Left forelimb (tissue), 1 donor: ENCODE results near the gene BPIFB6.

Experiments
- DNase-seq: peaks from one replicate; pipeline ENCODE4 v3.0.0-alpha.2; 2018; ENCODE audit warnings: low spot score

Gene BPIFB6

GRCh38 chr20:33002087-33002808, 29.2 kb upstream of the BPIFB6 start:
- no peak for DNase-seq

- DNase-seq: no peak
These were observed 27.2 kb upstream of the BPIFB6 start, which contains the start of gene SUN5 for GRCh38 chr20:33004141-33004751. SUN5 (minus strand) TSS chr20:33004433; CDS start chr20:33004340, 93 bp downstream.

DNA sequence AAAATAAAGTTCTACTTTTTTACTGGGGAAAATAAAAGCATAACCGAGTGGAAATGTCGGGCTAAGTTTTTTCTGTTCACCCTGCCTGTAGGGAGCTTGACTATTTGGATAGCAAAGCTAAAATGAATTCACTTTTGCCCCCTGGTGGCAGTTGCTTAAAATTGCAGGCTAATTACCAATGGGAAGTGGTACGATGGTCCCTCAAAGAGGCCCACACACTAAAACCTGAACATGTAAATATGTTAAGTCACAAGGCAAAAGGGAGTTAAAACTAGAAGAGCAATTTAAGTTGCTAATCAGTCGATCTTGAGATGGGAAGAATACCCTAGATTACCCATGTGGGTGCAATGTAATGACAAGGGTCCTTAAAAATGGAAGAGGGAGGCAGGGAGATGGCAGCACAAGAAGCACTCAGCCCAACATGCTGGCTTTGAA, 26.3 kb upstream of the BPIFB6 start:
- DNase-seq: no peak

DNA sequence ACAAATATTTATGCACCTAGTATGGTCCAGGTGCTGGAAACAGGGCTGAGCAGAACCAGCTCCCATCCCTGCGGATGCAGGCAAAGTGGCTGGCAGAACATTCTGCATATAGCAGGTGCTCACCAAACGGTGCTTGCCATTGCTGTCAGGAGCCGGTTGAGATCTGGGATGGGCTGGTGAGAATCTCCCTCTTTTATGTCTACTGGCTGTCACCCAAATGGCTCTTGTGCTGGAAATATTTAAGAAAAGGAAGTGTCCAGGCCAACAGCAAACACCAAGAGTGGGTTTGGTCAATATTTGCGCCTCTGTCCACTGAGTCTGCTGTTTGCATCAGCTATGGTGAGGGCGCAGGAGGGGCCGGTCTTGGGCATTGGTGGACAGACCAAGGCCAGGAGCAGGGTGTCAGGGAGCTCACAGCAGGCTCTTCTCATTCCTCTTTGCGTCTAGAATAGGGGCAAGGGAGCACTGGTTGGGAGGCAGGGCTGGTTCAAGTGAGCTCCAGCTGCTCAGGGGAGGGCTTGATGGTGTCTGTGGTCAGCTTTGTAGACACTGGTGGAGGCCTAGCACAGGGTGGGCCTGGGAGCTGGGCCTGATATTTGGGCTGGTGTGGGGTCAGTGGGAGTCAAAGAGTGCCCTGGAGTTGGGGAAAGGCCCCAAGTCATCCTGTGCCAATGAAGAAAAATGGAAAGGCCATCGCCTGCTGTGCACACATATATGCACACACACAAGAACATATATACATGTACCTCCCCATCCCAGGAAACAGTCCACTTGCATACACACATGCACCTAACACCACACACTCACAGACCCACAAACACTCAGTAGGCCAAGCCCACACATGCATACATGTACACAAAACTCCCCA, 25.3 kb upstream of the BPIFB6 start:
- no peak for DNase-seq

DNA sequence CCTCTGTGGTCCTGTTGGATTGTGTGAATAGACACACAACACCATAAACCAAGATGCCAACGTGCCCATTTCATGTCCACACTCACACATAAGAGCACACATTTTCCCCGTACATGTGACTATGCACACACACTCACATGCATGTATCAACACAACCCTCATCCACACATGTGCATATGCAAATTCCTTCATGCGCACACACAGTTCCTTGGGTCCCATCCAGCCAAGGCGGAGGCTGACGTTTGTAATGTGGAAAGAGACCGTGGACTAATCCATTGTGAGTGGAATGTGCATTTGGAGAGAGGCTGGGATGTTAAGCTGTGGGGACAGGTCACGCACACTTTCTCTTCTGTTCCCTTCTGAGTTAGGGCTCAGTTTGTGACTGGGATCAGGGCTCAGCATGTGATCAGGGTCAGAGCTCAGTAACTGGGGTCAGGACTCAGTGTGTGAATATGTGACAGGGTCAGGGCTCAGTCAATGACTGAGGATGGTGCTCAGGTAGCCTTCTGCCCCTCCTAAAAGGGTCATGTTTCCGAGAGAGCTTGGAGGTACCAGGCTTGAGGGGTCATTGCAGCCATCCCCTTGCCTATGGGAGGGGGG, 24.6 kb upstream of the BPIFB6 start:
- no peak for DNase-seq

DNA sequence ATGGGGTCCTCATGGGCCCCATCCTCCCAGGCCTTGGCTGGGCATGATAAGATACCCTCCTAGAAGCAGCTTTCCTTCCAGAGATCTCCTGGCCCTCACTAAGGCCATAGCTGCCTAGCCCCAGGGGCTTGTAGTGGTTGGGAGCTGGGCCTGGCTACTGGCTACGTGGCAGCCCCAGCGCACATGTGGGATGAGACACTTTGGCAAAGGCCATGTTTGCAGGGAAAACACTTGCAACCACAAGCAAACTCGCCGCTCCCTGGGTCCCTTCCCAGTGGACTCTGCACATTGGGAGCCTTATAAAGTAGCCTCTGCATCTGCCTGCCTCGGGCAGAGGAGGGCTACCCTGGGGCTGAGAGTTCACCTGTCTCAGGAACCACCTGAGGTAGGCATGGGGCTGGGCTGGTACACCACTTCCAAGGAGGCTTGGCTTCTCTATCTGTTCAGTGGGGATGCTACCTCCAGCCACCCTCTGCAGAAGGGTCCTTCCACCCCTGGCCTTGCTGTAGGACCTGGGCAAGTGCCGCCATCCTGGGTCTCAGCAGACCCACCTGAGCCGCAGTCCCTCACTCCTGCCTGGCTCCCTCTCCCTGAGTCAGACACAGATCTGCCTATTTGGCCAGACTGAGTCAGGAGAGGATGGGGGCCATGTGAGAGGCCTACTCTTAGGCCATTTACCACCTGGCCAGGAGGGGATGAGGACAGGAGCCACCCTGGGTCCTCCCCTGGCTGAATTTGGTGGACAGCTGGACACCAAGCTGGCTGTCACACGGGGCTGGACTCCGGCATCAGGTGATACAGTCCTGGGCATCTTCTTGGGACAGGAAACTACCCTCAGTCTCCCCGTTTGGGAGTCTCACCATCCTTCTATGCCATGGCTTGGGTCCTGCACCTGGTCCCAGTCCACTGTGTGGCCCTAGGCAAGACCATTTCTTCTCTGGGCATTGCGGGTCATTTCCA, 23.8 kb upstream of the BPIFB6 start, which contains the start of gene BPIFB2:
BPIFB2 (plus strand) TSS at position 329 of the 960 bp plus-strand sequence. CDS start 871 bp downstream, outside the sequence.
- no peak for DNase-seq

DNA sequence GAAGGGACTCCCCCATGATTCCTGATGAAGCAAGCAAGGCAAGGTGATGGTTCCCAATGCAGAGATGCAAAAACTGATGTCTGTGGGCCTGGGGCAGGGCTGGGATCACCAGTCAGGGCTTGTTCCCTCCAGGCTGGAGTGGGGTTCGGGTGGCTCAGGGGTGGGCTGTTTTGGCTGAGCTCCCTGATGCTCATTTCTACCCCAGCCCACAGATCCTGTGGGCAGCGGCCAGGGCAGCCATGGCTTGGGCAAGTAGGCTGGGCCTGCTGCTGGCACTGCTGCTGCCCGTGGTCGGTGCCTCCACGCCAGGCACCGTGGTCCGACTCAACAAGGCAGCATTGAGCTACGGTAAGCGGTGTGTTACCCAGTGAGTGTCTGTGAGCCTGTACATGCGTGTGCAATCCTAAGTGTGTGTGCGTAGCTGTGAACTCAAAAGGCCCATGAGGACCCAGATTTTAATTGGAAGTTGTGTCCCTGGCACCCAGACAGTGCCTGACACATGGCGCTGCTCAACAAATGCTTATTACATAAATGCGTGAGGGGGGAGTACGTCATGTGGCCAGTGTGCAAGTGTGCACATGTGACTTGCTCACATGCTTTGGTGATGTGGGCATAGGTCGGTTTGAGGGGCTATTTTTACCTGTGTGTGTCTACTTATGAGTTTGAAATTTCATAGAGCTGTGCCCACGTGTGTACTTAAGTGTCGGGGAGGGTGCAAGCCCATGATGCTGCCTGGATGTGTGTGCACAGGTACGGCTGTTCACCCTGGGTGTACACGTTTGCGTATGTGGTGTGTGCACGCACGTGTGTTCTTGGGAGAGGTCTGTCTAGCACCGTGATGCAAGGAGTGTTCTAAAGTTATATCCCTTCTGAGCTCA, 22.9 kb upstream of the BPIFB6 start:
- DNase-seq: no peak

- DNase-seq: no peak
These were observed 22.0 kb upstream of the BPIFB6 start for GRCh38 chr20:33009214-33010132.

- no peak for DNase-seq
These were observed 21.3 kb upstream of the BPIFB6 start for GRCh38 chr20:33010133-33010504.

DNA sequence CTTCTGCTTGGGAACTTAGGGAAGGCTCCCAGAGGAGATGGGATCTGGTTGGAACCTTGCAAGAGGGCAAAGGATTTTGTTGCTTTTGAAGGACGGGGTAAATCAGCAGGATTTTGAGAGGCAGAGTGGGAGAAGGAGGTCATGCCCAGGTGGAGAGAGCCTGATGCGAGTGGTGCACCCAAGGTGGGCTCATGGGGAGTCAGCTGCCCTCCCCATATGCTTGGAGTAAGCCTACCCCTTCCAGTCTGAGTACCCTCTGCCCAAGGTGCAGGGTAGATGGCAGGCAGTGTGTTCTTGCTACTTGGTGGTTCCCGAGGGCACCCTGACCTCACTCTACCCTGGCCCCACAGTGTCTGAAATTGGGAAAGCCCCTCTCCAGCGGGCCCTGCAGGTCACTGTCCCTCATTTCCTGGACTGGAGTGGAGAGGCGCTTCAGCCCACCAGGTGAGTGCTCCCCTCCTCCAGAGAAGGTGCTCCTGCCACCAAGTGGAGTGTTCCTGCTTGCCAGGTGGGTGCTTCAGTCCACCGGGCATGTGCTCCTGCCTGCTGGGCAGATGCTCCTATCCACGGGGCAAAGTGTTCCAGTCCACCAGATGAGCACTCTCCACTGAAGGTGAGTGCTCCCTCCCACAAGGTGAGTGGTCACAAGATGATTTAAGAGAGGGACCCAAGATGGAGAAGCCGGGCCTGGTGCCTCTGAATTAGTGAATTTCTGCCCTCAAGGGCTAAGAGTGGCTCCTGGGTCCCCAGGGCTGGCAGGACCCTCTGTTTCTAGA, 20.6 kb upstream of the BPIFB6 start:
- no peak for DNase-seq

DNA sequence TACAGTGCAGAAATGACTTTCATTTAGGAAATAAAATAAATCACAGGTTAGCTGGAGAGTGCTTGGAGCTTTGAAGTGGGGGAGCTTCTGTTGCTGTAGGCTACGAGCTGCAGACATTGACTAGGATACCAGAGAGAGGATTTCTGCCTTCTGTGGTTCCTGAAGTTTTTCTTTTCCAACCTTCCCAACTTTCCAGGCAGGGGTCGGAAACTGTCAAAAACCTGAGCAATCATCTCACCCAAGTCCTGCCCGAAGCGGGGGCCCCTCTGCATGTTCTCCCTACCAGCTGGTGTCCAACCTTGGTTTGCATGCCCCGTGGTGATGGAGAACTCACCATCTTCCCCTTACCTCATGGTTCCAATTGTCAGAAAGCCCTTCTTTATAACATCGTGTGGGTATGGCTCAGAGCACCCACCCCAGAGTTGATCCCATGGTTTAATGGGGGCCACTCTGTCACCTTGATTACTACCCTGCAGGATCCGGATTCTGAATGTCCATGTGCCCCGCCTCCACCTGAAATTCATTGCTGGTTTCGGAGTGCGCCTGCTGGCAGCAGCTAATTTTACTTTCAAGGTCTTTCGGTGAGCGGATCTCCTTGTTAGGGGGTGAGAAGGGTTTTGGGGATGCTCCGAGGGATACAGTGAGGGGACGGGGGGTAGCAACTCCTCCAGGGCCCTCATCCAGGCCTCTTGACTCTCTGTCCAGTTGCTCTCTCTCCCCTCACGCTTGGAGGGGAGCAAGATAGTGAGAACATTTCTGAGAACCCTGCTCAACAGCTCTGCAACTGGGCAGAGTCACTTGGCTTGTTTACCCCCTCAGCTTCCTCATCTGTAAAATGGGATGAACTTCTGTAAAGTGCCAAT, 18.9 kb upstream of the BPIFB6 start:
- no peak for DNase-seq

DNA sequence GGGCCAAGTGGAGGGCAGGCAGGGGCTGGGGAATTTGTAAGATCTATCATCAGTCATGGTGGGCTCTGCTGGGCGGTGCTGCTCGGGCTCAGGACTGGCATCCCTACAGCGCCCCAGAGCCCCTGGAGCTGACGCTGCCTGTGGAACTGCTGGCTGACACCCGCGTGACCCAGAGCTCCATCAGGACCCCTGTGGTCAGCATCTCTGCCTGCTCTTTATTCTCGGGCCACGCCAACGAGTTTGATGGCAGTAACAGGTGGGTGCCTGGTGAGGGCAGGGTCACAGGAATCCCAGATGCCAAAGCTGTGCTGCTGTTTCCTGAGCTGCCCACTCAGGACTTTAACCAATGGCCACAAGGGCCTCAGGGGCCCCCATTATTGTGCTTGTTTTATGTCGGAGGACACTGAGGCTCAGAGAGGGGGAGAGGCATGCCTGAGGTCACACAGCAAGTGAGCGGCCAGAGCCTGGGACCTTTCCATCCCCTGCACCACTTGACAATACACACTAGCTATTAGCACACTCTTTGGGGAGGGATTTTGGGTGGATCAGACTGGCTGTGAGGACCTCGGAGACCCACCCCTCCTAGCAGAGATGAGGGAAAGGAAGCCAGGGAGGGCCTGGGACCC, 17.6 kb upstream of the BPIFB6 start:
- no peak for DNase-seq

GRCh38 chr20:33014336-33015113, 16.9 kb upstream of the BPIFB6 start:
- no peak for DNase-seq

DNA sequence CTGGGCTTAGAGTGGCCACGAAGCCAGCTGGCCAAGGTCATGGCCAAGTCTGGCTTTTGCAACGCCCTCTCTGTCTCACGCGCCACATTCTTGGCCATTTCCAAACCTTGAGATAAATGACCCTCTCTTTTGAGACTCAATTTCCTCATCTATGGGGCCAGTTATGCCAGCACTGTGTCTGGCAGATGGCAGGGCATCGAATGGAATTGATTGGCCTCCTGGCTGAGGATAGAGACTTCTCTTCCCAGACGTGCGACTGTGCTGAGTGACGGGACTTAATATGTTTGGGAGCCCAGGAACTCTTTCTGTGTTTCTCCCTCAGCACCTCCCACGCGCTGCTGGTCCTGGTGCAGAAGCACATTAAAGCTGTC, 16.3 kb upstream of the BPIFB6 start:
- DNase-seq: no peak

GRCh38 chr20:33015700-33016580, 15.5 kb upstream of the BPIFB6 start:
- DNase-seq: no peak
